HEK293 (cell line): Measurements from ENCODE around the gene LPXN.

Source experiments
- CTCF ChIA-PET: fragments of 350-600 bp; formaldehyde crosslinking; extraction: SDS; loops from one replicate; lab custom pipeline; 2021; ENCODE audit warnings: antibody characterized with exemption; lab: Yijun Ruan, JAX
- POLR2A ChIA-PET: fragments of 300-600 bp; formaldehyde crosslinking; extraction: SDS; loops from one replicate; lab custom pipeline; 2020; ENCODE audit warnings: antibody characterized with exemption, inconsistent platforms; lab: Yijun Ruan, JAX
- H3K27ac ChIP-seq: fragments of 200-500 bp; sonication (Bioruptor generic); 2 replicates; pipeline ENCODE4 v1.5.1; 2014; ENCODE audit warnings: low read depth, low read length, control low read depth, inconsistent platforms; ENCODE audit errors: extremely low read depth
- H3K36me3 ChIP-seq, 2 experiments: fragments of 200-500 bp in 1 of 2; sonication (Bioruptor generic) in 1 of 2; 1 replicate in 1 of 2; 2 replicates in 1 of 2; pipeline ENCODE4 v1.5.1; 2014 to 2017; ENCODE audit warnings: inconsistent platforms in 2 of 2, low read length in 2 of 2; ENCODE audit not compliant: control insufficient read depth in 2 of 2, insufficient read depth in 1 of 2
- H3K4me1 ChIP-seq: fragments of 200-500 bp; sonication (Bioruptor generic); 2 replicates; pipeline ENCODE4 v1.5.1; 2014; ENCODE audit warnings: mild to moderate bottlenecking, low read length, inconsistent platforms; ENCODE audit not compliant: control insufficient read depth, insufficient read depth
- H3K4me3 ChIP-seq: 2 replicates; pipeline ENCODE4 v1.5.1; 2011; ENCODE audit warnings: low read depth, mild to moderate bottlenecking, control low read depth, low read length, moderate library complexity
- H3K9me3 ChIP-seq: fragments of 200-500 bp; sonication (Bioruptor generic); 2 replicates; pipeline ENCODE4 v1.5.1; 2014; ENCODE audit warnings: low read depth, low read length, inconsistent platforms; ENCODE audit not compliant: control insufficient read depth, insufficient read depth
- GFI1B ChIP-seq: fragments of 450-650 bp; formaldehyde crosslinking; IDR thresholded peaks from 2 replicates; pipeline ENCODE4 v1.5.1; 2016; ENCODE audit warnings: missing biosample characterization, missing genetic modification characterization
- GLIS1 ChIP-seq: fragments of 450-650 bp; formaldehyde crosslinking; IDR thresholded peaks from 2 replicates; pipeline ENCODE4 v1.5.1; 2016; ENCODE audit warnings: missing biosample characterization, missing genetic modification characterization
- KLF8 ChIP-seq: fragments of 450-650 bp; formaldehyde crosslinking; IDR thresholded peaks from 2 replicates; pipeline ENCODE4 v1.5.1; 2016; ENCODE audit warnings: missing biosample characterization, missing genetic modification characterization
- MZF1 ChIP-seq: fragments of 450-650 bp; formaldehyde crosslinking; IDR thresholded peaks from 2 replicates; pipeline ENCODE4 v1.5.1; 2017; ENCODE audit warnings: missing biosample characterization, missing genetic modification characterization, borderline replicate concordance
- OVOL3 ChIP-seq: fragments of 450-650 bp; formaldehyde crosslinking; IDR thresholded peaks from 2 replicates; pipeline ENCODE4 v1.5.1; 2016; ENCODE audit warnings: missing biosample characterization, missing genetic modification characterization
- SALL2 ChIP-seq: fragments of 450-650 bp; formaldehyde crosslinking; IDR thresholded peaks from 2 replicates; pipeline ENCODE4 v1.5.0; 2017; ENCODE audit warnings: missing biosample characterization, mild to moderate bottlenecking, missing genetic modification characterization, borderline replicate concordance
- ZNF16 ChIP-seq: fragments of 450-650 bp; formaldehyde crosslinking; IDR thresholded peaks from 2 replicates; pipeline ENCODE4 v1.5.1; 2016; ENCODE audit warnings: low read depth, missing biosample characterization, missing genetic modification characterization
- ZNF169 ChIP-seq: fragments of 450-650 bp; formaldehyde crosslinking; IDR thresholded peaks from 2 replicates; pipeline ENCODE4 v1.5.1; 2016; ENCODE audit warnings: missing biosample characterization, missing genetic modification characterization
- ZNF24 ChIP-seq: fragments of 450-650 bp; formaldehyde crosslinking; IDR thresholded peaks from 2 replicates; pipeline ENCODE4 v1.5.1; 2016; ENCODE audit warnings: missing biosample characterization, missing genetic modification characterization
- ZNF362 ChIP-seq: fragments of 450-650 bp; formaldehyde crosslinking; IDR thresholded peaks from 2 replicates; pipeline ENCODE4 v1.5.1; 2016; ENCODE audit warnings: missing biosample characterization, missing genetic modification characterization
- ZNF473 ChIP-seq: fragments of 450-650 bp; formaldehyde crosslinking; IDR thresholded peaks from 2 replicates; pipeline ENCODE4 v1.5.1; 2017; ENCODE audit warnings: missing biosample characterization, missing genetic modification characterization
- ZNF555 ChIP-seq: fragments of 450-650 bp; formaldehyde crosslinking; conservative IDR thresholded peaks from 2 replicates; pipeline ENCODE4 v1.5.1; 2017; ENCODE audit warnings: missing biosample characterization, mild to moderate bottlenecking, missing genetic modification characterization, inconsistent platforms
- ZNF621 ChIP-seq: fragments of 450-650 bp; formaldehyde crosslinking; IDR thresholded peaks from 2 replicates; pipeline ENCODE4 v1.5.1; 2017; ENCODE audit warnings: missing biosample characterization, missing genetic modification characterization
- ZNF658 ChIP-seq: fragments of 450-650 bp; formaldehyde crosslinking; IDR thresholded peaks from 2 replicates; pipeline ENCODE4; 2016; ENCODE audit warnings: missing biosample characterization, missing genetic modification characterization
- ZNF670 ChIP-seq: fragments of 450-650 bp; formaldehyde crosslinking; IDR thresholded peaks from 2 replicates; pipeline ENCODE4 v1.5.1; 2016; ENCODE audit warnings: missing biosample characterization, missing genetic modification characterization, low read depth
- ZNF677 ChIP-seq: fragments of 450-650 bp; IDR thresholded peaks from 2 replicates; pipeline ENCODE4 v1.5.0; 2018; ENCODE audit warnings: missing biosample characterization, mild to moderate bottlenecking, missing genetic modification characterization, moderate library complexity
- ZNF747 ChIP-seq: fragments of 450-650 bp; formaldehyde crosslinking; IDR thresholded peaks from 2 replicates; pipeline ENCODE4 v1.5.1; 2016; ENCODE audit warnings: missing biosample characterization, missing genetic modification characterization
- ZNF76 ChIP-seq: fragments of 450-650 bp; formaldehyde crosslinking; IDR thresholded peaks from 2 replicates; pipeline ENCODE4; 2016; ENCODE audit warnings: low read depth, missing biosample characterization, missing genetic modification characterization, borderline replicate concordance
- TF ChIP-seq, protein P1 (sequence below): fragments of 450-650 bp; formaldehyde crosslinking; IDR thresholded peaks from 2 replicates; pipeline ENCODE4 v1.5.1; 2016; ENCODE audit warnings: missing biosample characterization, missing genetic modification characterization
- TF ChIP-seq, protein P2 (sequence below): fragments of 450-650 bp; formaldehyde crosslinking; IDR thresholded peaks from 2 replicates; pipeline ENCODE4 v1.5.1; 2016; ENCODE audit warnings: missing biosample characterization, missing genetic modification characterization
- TF ChIP-seq, protein P3 (sequence below): fragments of 450-650 bp; formaldehyde crosslinking; IDR thresholded peaks from 2 replicates; pipeline ENCODE4 v1.5.0; 2017; ENCODE audit warnings: missing biosample characterization, missing genetic modification characterization, borderline replicate concordance
- TF ChIP-seq, protein P4 (sequence below): sonication (generic); formaldehyde crosslinking; IDR thresholded peaks from 2 replicates; pipeline ENCODE4 v1.8.1; 2022; ENCODE audit warnings: mild to moderate bottlenecking, moderate library complexity, missing genetic modification reagents
- TF ChIP-seq, protein P5 (sequence below): fragments of 450-650 bp; formaldehyde crosslinking; IDR thresholded peaks from 2 replicates; pipeline ENCODE4 v1.5.1; 2017; ENCODE audit warnings: missing biosample characterization, mild to moderate bottlenecking, missing genetic modification characterization, moderate library complexity

LPXN gene

GRCh38 chr11:58506935-58507334 lies 68.7 kb downstream of the LPXN start:
- Histone ChIP-seq H3K4me1 (no peaks in the 10 kb centered on the region), H3K36me3 (no peaks in the 10 kb centered on the region)
- CTCF ChIA-PET = no interaction called here
- POLR2A ChIA-PET = no interaction called here
- no peak for TF ChIP-seq ZNF555 (tag by site-specific recombination)
- TF ChIP-seq KLF8 (tag by site-specific recombination) = no peak
- TF ChIP-seq OVOL3 (tag by site-specific recombination) = no peak
- no peak for TF ChIP-seq ZNF362 (tag by site-specific recombination)
- TF ChIP-seq ZNF658 (tag by site-specific recombination) = no peak
- no peak for TF ChIP-seq ZNF473 (tag by site-specific recombination)
- TF ChIP-seq, protein P1, sequence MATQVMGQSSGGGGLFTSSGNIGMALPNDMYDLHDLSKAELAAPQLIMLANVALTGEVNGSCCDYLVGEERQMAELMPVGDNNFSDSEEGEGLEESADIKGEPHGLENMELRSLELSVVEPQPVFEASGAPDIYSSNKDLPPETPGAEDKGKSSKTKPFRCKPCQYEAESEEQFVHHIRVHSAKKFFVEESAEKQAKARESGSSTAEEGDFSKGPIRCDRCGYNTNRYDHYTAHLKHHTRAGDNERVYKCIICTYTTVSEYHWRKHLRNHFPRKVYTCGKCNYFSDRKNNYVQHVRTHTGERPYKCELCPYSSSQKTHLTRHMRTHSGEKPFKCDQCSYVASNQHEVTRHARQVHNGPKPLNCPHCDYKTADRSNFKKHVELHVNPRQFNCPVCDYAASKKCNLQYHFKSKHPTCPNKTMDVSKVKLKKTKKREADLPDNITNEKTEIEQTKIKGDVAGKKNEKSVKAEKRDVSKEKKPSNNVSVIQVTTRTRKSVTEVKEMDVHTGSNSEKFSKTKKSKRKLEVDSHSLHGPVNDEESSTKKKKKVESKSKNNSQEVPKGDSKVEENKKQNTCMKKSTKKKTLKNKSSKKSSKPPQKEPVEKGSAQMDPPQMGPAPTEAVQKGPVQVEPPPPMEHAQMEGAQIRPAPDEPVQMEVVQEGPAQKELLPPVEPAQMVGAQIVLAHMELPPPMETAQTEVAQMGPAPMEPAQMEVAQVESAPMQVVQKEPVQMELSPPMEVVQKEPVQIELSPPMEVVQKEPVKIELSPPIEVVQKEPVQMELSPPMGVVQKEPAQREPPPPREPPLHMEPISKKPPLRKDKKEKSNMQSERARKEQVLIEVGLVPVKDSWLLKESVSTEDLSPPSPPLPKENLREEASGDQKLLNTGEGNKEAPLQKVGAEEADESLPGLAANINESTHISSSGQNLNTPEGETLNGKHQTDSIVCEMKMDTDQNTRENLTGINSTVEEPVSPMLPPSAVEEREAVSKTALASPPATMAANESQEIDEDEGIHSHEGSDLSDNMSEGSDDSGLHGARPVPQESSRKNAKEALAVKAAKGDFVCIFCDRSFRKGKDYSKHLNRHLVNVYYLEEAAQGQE (tag by site-specific recombination) = no peak
- TF ChIP-seq ZNF747 (tag by site-specific recombination) = no peak
- TF ChIP-seq, protein P2, sequence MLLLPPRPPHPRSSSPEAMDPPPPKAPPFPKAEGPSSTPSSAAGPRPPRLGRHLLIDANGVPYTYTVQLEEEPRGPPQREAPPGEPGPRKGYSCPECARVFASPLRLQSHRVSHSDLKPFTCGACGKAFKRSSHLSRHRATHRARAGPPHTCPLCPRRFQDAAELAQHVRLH (tag by site-specific recombination) = no peak
- no peak for TF ChIP-seq SALL2
- no peak for TF ChIP-seq GFI1B (tag by site-specific recombination)
- TF ChIP-seq, all 188 proteins: peak for 0
- no peak overlapping the region for H3K4me3 ChIP-seq
- no peaks in the 10 kb centered on the region for H3K9me3 ChIP-seq
- no peak overlapping the region for H3K27ac ChIP-seq

- Histone ChIP-seq H3K4me3 (no peak overlapping the region), H3K27ac (no peak overlapping the region), H3K36me3 (no peaks in the 10 kb centered on the region), H3K9me3 (no peaks in the 10 kb centered on the region), H3K4me1 (no peaks in the 10 kb centered on the region)
- ChIA-PET CTCF (interaction anchor here (0.7 to 1.6 kb wide), 3 partner anchors 8 to 1968 kb away, joined by 3 to 6 read pairs (median 3); no protein-coding TSS in a partner anchor), POLR2A (no interaction called here)
- TF ChIP-seq ZNF16 (no peak), OVOL3 (tag by site-specific recombination) (no peak), ZNF76 (no peak), ZNF670 (tag by site-specific recombination) (no peak), GLIS1 (tag by site-specific recombination) (no peak), ZNF621 (tag by site-specific recombination) (no peak), MZF1 (no peak), ZNF747 (tag by site-specific recombination) (no peak), ZNF24 (tag by site-specific recombination) (no peak), ZNF677 (no peak), ZNF169 (tag by site-specific recombination) (no peak)
- TF ChIP-seq, protein P3, sequence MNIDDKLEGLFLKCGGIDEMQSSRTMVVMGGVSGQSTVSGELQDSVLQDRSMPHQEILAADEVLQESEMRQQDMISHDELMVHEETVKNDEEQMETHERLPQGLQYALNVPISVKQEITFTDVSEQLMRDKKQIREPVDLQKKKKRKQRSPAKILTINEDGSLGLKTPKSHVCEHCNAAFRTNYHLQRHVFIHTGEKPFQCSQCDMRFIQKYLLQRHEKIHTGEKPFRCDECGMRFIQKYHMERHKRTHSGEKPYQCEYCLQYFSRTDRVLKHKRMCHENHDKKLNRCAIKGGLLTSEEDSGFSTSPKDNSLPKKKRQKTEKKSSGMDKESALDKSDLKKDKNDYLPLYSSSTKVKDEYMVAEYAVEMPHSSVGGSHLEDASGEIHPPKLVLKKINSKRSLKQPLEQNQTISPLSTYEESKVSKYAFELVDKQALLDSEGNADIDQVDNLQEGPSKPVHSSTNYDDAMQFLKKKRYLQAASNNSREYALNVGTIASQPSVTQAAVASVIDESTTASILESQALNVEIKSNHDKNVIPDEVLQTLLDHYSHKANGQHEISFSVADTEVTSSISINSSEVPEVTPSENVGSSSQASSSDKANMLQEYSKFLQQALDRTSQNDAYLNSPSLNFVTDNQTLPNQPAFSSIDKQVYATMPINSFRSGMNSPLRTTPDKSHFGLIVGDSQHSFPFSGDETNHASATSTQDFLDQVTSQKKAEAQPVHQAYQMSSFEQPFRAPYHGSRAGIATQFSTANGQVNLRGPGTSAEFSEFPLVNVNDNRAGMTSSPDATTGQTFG = no peak
- TF ChIP-seq, protein P4, sequence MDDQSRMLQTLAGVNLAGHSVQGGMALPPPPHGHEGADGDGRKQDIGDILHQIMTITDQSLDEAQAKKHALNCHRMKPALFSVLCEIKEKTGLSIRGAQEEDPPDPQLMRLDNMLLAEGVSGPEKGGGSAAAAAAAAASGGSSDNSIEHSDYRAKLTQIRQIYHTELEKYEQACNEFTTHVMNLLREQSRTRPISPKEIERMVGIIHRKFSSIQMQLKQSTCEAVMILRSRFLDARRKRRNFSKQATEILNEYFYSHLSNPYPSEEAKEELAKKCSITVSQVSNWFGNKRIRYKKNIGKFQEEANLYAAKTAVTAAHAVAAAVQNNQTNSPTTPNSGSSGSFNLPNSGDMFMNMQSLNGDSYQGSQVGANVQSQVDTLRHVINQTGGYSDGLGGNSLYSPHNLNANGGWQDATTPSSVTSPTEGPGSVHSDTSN (CRISPR knock-in tag) = no peak
- TF ChIP-seq, protein P5, sequence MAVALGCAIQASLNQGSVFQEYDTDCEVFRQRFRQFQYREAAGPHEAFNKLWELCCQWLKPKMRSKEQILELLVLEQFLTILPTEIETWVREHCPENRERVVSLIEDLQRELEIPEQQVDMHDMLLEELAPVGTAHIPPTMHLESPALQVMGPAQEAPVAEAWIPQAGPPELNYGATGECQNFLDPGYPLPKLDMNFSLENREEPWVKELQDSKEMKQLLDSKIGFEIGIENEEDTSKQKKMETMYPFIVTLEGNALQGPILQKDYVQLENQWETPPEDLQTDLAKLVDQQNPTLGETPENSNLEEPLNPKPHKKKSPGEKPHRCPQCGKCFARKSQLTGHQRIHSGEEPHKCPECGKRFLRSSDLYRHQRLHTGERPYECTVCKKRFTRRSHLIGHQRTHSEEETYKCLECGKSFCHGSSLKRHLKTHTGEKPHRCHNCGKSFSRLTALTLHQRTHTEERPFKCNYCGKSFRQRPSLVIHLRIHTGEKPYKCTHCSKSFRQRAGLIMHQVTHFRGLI (tag by site-specific recombination) = no peak
These were observed 69.8 kb downstream of the LPXN start for GRCh38 chr11:58505849-58506248.
